ENCODE measurements around the gene AKR1C1. TPM values are rescaled to one million over a fixed set of nuclear protein-coding genes. Genes with fewer than 3 reads are reported as not detected.
A peak's percentile ranks its signal among the peaks of the same experiment; 100 is the strongest.
"Not testable (repeated sequence)": the region's sequence is repeated elsewhere in the genome, so short reads cannot be mapped to it uniquely, and the experiment has no call there.

Gene AKR1C1
- total RNA-seq, 1 experiment from 2014 or later: 0.40 TPM

DNA sequence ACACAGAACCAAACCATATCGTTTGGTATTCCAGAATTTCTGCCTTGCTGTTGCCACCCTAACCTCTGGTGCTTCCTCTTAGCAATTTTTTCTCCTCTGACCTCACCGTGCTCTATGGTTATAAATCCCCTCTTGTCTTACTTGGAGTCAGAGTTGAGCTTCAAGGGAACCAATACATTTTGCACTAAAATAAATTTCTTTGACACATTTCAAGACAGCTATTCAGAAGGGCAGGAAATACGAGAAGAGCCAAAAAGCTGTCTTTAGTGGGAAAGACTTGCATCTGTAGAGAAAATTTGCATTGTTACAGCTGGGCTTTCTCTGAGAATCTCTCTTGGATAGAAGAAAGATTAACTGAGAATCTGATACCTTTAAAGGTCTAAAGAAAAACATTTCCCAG, 54.9 kb downstream of the AKR1C1 start:
- DNase-seq (ENCODE audit: low read depth): no peak

DNA sequence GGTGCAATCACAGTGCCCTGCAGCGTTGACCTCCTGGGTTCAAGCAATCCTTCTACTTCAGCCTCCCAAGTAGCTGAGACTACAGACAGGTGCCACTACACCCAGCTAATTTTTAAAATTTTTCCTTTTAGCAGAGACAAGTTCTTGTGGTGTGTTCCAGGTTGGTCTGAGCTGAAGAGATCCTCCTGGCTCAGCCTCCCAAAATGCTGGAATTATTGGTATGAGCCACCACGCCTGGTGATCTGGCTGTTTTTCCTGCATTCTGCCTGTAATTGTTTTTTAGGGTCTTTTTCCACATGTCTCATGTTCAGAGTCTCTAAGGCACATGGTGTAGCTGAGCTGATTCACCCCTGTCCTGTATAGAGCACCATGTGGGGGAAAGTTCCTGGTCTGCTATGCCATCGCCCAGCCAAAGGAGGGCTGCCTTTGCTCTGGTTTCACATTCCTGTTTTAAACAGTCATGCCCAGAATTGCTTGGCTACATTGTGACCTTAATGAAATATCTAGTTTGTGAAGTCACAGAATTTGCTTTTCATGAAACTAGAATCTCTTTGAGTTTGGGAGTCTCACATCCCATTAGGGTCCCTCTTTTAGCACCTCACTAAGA, 55.6 kb downstream of the AKR1C1 start:
- DNase-seq (ENCODE audit: low read depth): peak; percentile 56

DNA sequence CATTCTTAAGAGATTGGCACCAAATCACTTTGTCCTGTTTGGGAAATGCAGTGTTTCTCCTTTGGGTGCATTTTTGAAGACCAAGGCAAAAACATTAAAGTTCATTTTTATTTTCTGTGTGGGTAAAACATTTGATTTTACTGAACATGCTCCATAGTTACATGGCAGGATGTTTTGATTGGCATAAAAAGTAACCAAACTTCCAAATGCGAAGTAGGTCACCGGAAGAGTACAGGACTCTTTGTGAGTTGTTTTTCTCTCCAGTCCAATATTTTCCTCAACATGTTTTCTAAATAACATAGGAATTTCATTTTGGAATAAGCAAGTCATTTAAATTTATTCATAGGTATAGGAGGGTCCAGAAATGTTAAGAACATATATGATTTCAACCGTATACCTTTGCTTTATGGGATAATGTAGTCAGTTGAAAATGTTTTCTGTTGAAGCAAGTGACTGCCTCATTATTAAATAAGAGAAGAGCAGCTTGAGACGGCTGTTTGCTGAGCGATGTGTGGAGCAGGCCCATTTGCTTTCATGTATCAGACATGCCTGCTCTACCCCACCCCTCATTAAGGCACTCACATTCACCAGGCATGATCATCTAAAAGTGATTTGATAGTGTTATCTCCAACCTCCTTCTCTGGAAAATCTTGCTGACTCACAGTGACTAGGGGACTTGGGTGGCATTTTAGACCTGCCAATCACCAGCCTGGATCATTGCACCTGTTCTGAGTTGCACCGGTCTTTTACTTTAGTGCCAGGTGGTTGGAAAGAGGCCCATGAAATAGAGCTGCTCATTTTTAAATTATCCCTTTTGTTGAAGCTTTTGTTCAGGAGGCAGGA, 56.8 kb downstream of the AKR1C1 start:
- DNase-seq (ENCODE audit: low read depth): not testable (repeated sequence)

DNA sequence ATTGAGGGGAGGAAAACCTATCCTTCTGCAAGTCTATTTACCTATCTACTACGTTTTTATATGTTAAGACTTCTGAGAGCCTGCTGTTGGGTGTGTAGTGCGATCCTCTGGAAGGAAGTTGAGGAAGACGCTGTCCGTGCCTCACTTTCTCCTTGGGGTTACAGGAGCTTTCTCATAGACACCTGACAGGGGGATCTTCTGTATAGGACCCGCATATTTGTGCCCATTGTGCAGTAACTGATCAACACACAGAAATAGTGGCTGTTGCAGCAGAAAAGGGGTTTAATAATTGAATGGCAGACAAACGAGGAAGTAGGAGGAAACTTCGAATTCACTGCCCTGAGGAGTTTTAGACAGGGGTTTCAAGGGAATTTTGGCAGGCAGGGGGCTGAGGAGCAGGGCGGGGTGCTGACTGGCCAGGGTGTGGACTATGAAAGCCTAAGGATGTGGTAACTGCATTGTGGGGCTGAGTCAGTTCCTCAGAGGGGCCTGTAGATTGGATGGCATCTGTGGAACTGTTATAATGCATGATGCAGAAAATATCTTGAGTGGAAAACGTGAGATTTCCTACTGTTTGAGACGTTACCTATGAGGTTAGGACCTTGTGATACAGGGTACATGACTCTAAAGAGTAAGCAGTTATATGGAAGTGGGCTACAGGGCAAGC, 58.5 kb downstream of the AKR1C1 start:
- DNase-seq (ENCODE audit: low read depth): not testable (repeated sequence)

DNA sequence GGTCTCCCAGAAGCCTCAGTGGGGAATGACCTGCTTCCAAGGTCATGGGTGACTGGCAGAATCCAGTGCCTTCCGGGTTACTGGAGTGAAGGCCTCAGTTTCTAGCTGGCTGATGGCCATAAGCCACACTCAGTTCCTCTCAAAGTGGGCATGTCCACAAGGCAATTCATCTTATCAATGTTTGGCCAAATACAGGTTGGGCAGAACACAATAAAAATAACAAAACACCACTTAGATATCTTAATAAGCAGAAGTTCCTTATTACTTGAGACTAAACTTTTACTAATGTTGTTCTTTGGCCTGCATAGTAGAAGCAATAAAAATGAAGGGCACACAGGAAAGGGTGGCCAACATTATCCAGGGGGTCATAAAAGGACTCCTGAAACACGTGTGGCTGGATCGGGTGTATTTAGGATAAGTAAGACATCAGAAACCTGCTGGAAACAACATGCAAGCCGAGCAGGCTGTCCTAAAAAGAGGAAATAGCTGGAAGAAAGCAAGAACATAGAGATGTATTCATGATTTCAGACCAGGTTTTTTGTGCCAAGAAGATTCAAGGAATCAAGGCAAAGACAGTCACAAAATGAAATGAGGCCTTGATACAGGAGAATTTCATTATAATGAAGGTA, 60.1 kb downstream of the AKR1C1 start:
- DNase-seq (ENCODE audit: low read depth): no peak

DNA sequence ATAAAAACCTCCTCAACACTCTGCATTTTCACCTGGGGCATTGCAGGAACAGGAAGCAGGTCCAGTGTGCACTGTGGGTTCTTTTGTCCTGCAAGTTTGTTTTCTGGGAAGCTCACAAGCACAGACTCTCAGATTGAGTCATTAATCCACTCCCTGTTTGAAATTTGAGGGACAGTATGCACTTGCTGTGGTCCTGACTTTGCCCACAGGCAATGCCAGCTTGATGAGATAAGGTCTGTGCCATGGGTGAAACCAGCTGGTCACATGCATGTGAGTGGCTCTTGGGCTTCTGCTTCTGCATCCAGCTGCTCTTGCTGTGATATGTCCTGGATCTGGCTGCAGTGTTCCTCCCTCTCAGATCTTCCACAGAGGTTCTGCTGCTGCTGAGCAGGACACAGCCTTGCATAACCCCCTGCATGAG, 62.3 kb downstream of the AKR1C1 start:
- DNase-seq (ENCODE audit: low read depth): not testable (repeated sequence)

DNA sequence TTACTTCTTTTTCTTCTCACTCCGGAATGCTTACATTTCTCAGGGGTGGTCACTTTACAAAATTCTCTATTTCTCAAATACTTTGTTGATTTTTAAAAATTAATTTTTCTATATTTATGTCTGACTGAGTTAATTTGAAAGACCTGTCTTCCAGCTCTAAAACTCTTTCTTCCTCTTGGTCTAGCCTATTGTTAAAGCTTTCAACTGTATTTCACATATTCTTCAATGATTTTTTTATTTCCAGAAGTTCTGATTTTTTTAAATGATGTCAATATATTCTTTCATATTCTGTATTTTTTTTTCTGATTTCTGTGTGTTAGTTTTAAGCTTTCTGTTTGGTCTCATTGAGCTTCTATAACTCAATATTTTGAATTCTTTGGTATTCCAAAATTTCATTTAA, 67.8 kb downstream of the AKR1C1 start:
- no peak for DNase-seq (ENCODE audit: low read depth)

DNA sequence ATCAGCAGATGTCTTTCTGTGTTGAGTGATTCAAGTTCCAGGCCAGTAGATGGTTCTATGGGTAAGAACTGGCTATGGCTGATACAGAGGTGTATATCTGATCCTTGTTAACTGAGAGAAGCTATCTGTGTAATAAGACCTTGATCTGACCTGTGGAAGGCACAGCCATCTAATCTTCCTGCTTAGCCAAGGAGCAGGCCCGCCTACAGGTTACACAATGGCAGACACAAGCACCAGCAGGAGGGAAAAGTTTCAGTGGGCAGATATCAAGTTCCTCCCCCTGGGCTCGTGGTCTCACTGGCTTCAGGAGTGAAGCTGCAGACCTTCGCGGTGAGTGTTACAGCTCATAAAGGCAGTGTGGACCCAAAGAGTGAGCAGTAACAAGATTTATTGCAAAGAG, 68.4 kb downstream of the AKR1C1 start:
- DNase-seq (ENCODE audit: low read depth): not testable (repeated sequence)

DNA sequence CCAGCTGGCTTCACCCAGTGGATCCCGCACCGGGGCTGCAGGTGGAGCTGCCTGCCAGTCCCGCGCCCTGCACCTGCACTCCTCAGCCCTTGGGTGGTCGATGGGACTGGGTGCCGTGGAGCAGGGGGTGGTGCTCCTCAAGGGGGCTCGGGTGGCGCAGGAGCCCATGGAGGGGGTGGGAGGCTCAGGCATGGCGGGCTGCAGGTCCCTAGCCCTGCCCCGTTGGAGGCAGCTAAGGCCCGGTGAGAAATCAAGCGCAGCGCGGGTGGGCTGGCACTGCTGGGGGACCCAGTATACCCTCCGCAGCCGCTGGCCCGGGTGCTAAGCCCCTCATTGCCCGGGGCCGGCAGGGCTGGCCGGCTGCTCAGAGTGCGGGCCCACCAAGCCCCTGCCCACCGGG, 69.2 kb downstream of the AKR1C1 start:
- not testable (repeated sequence) for DNase-seq (ENCODE audit: low read depth)

Other genes starting within 250 kb of the AKR1C1 start
- gene AKR1E2, start 137.2 kb upstream of the AKR1C1 start, total RNA-seq (2014; rRNA removed; shearing (Covaris generic)): not detected in 2 replicates
- gene AKR1C2, start 40.4 kb downstream of the AKR1C1 start, total RNA-seq (2014; rRNA removed; shearing (Covaris generic)): 1.4 and 1.9 TPM in 2 replicates
- gene AKR1C3, start 131.0 kb downstream of the AKR1C1 start, total RNA-seq (2014; rRNA removed; shearing (Covaris generic)): 2.1 and 4.3 TPM in 2 replicates
- gene AKR1C8, start 221.7 kb downstream of the AKR1C1 start, total RNA-seq (2014; rRNA removed; shearing (Covaris generic)): not detected in 2 replicates
- not detected in 2 replicates for gene AKR1C4, start 233.4 kb downstream of the AKR1C1 start, total RNA-seq (2014; rRNA removed; shearing (Covaris generic))

All from Daoy (cell line).